Measurements from ENCODE around the gene ZXDB. TPM values are rescaled to one million over a fixed set of nuclear protein-coding genes. Genes with fewer than 3 reads are reported as not detected.
"Not testable (repeated sequence)": the region's sequence is repeated elsewhere in the genome, so short reads cannot be mapped to it uniquely, and the experiment has no call there.

The ZXDB gene
- total RNA-seq (2012; rRNA removed) = 9.4 and 9.6 TPM in 2 replicates

- not testable (repeated sequence) for H3K9me3 ChIP-seq (replicated peaks; ENCODE audit: low read length); H3K36me3 ChIP-seq (ENCODE audit: insufficient read depth, low read length); H3K27me3 ChIP-seq (ENCODE audit: control insufficient read depth, insufficient read depth, low read length)
- Histone ChIP-seq H3K4me3 (ENCODE audit: low read length) (peak within 1 kb of the TSS; percentile 72), H3K4me2 (ENCODE audit: low read length) (peak within 1 kb of the TSS; percentile 84), H3K9ac (ENCODE audit: low read depth, low read length) (peak within 1 kb of the TSS; percentile 71), H3K4me1 (ENCODE audit: control insufficient read depth, insufficient read depth, low read length) (peaks cover 14% of the 10 kb centered on the region)
These were observed at the start of gene ZXDB for GRCh38 chrX:57591284-57592159. Gene ZXDB (plus strand): TSS chrX:57592011. CDS start chrX:57592049, 38 bp downstream.

GRCh38 chrX:57565198-57565597 is 26.6 kb upstream of the ZXDB start:
- Histone ChIP-seq H3K4me1 (ENCODE audit: control insufficient read depth, insufficient read depth, low read length) (no peaks in the 10 kb centered on the region), H3K9ac (ENCODE audit: low read depth, low read length) (no peak overlapping the region), H3K4me2 (ENCODE audit: low read length) (no peak overlapping the region), H3K9me3 (replicated peaks; ENCODE audit: low read length) (no peaks in the 10 kb centered on the region), H3K27me3 (ENCODE audit: control insufficient read depth, insufficient read depth, low read length) (no peaks in the 10 kb centered on the region), H3K4me3 (ENCODE audit: low read length) (no peak overlapping the region), H3K36me3 (ENCODE audit: insufficient read depth, low read length) (no peaks in the 10 kb centered on the region)

- no peak overlapping the region for H3K9ac ChIP-seq (ENCODE audit: low read depth, low read length)
- H3K4me1 ChIP-seq (ENCODE audit: control insufficient read depth, insufficient read depth, low read length) = no peaks in the 10 kb centered on the region
- no peaks in the 10 kb centered on the region for H3K36me3 ChIP-seq (ENCODE audit: insufficient read depth, low read length)
- no peaks in the 10 kb centered on the region for H3K9me3 ChIP-seq (replicated peaks; ENCODE audit: low read length)
- peaks cover 4% of the 10 kb centered on the region for H3K27me3 ChIP-seq (ENCODE audit: control insufficient read depth, insufficient read depth, low read length)
- H3K4me2 ChIP-seq (ENCODE audit: low read length) = no peak overlapping the region
- H3K4me3 ChIP-seq (ENCODE audit: low read length) = no peak overlapping the region
These were observed 18.1 kb upstream of the ZXDB start for GRCh38 chrX:57573754-57574153.

- not testable (repeated sequence) for H3K36me3 ChIP-seq (ENCODE audit: insufficient read depth, low read length); H3K4me3 ChIP-seq (ENCODE audit: low read length); H3K4me1 ChIP-seq (ENCODE audit: control insufficient read depth, insufficient read depth, low read length); H3K9ac ChIP-seq (ENCODE audit: low read depth, low read length); H3K27me3 ChIP-seq (ENCODE audit: control insufficient read depth, insufficient read depth, low read length); H3K4me2 ChIP-seq (ENCODE audit: low read length); H3K9me3 ChIP-seq (replicated peaks; ENCODE audit: low read length)
These were observed 8.9 kb upstream of the ZXDB start for GRCh38 chrX:57582948-57583347.

GRCh38 chrX:57583477-57583876 is 8.3 kb upstream of the ZXDB start:
- H3K4me1 ChIP-seq (ENCODE audit: control insufficient read depth, insufficient read depth, low read length) = no peaks in the 10 kb centered on the region
- no peak overlapping the region for H3K4me2 ChIP-seq (ENCODE audit: low read length)
- no peaks in the 10 kb centered on the region for H3K9me3 ChIP-seq (replicated peaks; ENCODE audit: low read length)
- no peaks in the 10 kb centered on the region for H3K27me3 ChIP-seq (ENCODE audit: control insufficient read depth, insufficient read depth, low read length)
- no peak overlapping the region for H3K4me3 ChIP-seq (ENCODE audit: low read length)
- no peaks in the 10 kb centered on the region for H3K36me3 ChIP-seq (ENCODE audit: insufficient read depth, low read length)
- H3K9ac ChIP-seq (ENCODE audit: low read depth, low read length) = no peak overlapping the region

GRCh38 chrX:57586360-57586759 is 5.5 kb upstream of the ZXDB start:
- Histone ChIP-seq H3K4me2 (ENCODE audit: low read length) (no peak overlapping the region), H3K36me3 (ENCODE audit: insufficient read depth, low read length) (no peaks in the 10 kb centered on the region), H3K27me3 (ENCODE audit: control insufficient read depth, insufficient read depth, low read length) (no peaks in the 10 kb centered on the region), H3K9ac (ENCODE audit: low read depth, low read length) (no peak overlapping the region), H3K9me3 (replicated peaks; ENCODE audit: low read length) (no peaks in the 10 kb centered on the region), H3K4me1 (ENCODE audit: control insufficient read depth, insufficient read depth, low read length) (peaks cover 6% of the 10 kb centered on the region), H3K4me3 (ENCODE audit: low read length) (no peak overlapping the region)

- H3K4me3 ChIP-seq (ENCODE audit: low read length) = no peak overlapping the region
- no peak overlapping the region for H3K9ac ChIP-seq (ENCODE audit: low read depth, low read length)
- H3K9me3 ChIP-seq (replicated peaks; ENCODE audit: low read length) = no peaks in the 10 kb centered on the region
- H3K27me3 ChIP-seq (ENCODE audit: control insufficient read depth, insufficient read depth, low read length) = no peaks in the 10 kb centered on the region
- H3K4me1 ChIP-seq (ENCODE audit: control insufficient read depth, insufficient read depth, low read length) = peaks cover 7% of the 10 kb centered on the region
- H3K36me3 ChIP-seq (ENCODE audit: insufficient read depth, low read length) = no peaks in the 10 kb centered on the region
- no peak overlapping the region for H3K4me2 ChIP-seq (ENCODE audit: low read length)
These were observed 4.7 kb upstream of the ZXDB start for GRCh38 chrX:57587062-57587461.

GRCh38 chrX:57587607-57588006 is 4.2 kb upstream of the ZXDB start:
- Histone ChIP-seq H3K27me3 (ENCODE audit: control insufficient read depth, insufficient read depth, low read length) (no peaks in the 10 kb centered on the region), H3K9ac (ENCODE audit: low read depth, low read length) (no peak overlapping the region), H3K4me3 (ENCODE audit: low read length) (no peak overlapping the region)

GRCh38 chrX:57592160-57592893 is 516 bp downstream of the ZXDB start:
- peak overlapping the region; percentile 72 for H3K4me3 ChIP-seq (ENCODE audit: low read length)
- not testable (repeated sequence) for H3K9me3 ChIP-seq (replicated peaks; ENCODE audit: low read length); H3K27me3 ChIP-seq (ENCODE audit: control insufficient read depth, insufficient read depth, low read length); H3K36me3 ChIP-seq (ENCODE audit: insufficient read depth, low read length)
- peak overlapping the region; percentile 84 for H3K4me2 ChIP-seq (ENCODE audit: low read length)
- H3K9ac ChIP-seq (ENCODE audit: low read depth, low read length) = peak overlapping the region; percentile 71
- H3K4me1 ChIP-seq (ENCODE audit: control insufficient read depth, insufficient read depth, low read length) = peaks cover 21% of the 10 kb centered on the region

More at GRCh38 chrX:57587607-57588006, 4.2 kb upstream of the ZXDB start:
- H3K4me1 ChIP-seq (ENCODE audit: control insufficient read depth, insufficient read depth, low read length) = peaks cover 7% of the 10 kb centered on the region
- no peak overlapping the region for H3K4me2 ChIP-seq (ENCODE audit: low read length)
- H3K36me3 ChIP-seq (ENCODE audit: insufficient read depth, low read length) = no peaks in the 10 kb centered on the region
- H3K9me3 ChIP-seq (replicated peaks; ENCODE audit: low read length) = no peaks in the 10 kb centered on the region

- H3K9ac ChIP-seq (ENCODE audit: low read depth, low read length) = peak overlapping the region; percentile 71
- H3K9me3 ChIP-seq (replicated peaks; ENCODE audit: low read length) = not testable (repeated sequence)
- peak overlapping the region; percentile 72 for H3K4me3 ChIP-seq (ENCODE audit: low read length)
These were observed 1.0 kb downstream of the ZXDB start for GRCh38 chrX:57592894-57593215.

GRCh38 chrX:57595381-57595811 is 3.6 kb downstream of the ZXDB start:
- peak overlapping the region; percentile 62 for H3K4me3 ChIP-seq (ENCODE audit: low read length)
- H3K27me3 ChIP-seq (ENCODE audit: control insufficient read depth, insufficient read depth, low read length) = no peaks in the 10 kb centered on the region
- no peaks in the 10 kb centered on the region for H3K36me3 ChIP-seq (ENCODE audit: insufficient read depth, low read length)
- peak overlapping the region; percentile 85 for H3K4me2 ChIP-seq (ENCODE audit: low read length)
- no peaks in the 10 kb centered on the region for H3K9me3 ChIP-seq (replicated peaks; ENCODE audit: low read length)
- peaks cover 24% of the 10 kb centered on the region for H3K4me1 ChIP-seq (ENCODE audit: control insufficient read depth, insufficient read depth, low read length)
- H3K9ac ChIP-seq (ENCODE audit: low read depth, low read length) = peak overlapping the region; percentile 47

More at GRCh38 chrX:57592894-57593215, 1.0 kb downstream of the ZXDB start:
- not testable (repeated sequence) for H3K27me3 ChIP-seq (ENCODE audit: control insufficient read depth, insufficient read depth, low read length); H3K36me3 ChIP-seq (ENCODE audit: insufficient read depth, low read length)
- Histone ChIP-seq H3K4me1 (ENCODE audit: control insufficient read depth, insufficient read depth, low read length) (peaks cover 24% of the 10 kb centered on the region), H3K4me2 (ENCODE audit: low read length) (peak overlapping the region; percentile 84)

Data from skeletal muscle satellite cell (primary cell).